WI38 (cell line): Measurements from ENCODE around the gene ABHD1.

ENCODE experiments used
- H3K4me3 ChIP-seq: 2 replicates; pipeline ENCODE4 v1.5.1; 2011; ENCODE audit warnings: low read depth, mild to moderate bottlenecking, control low read depth, low read length
- CTCF ChIP-seq: IDR thresholded peaks from 2 replicates; pipeline ENCODE4 v1.5.1; 2012; ENCODE audit warnings: low read depth, mild to moderate bottlenecking, control low read depth, low read length

The ABHD1 gene

DNA sequence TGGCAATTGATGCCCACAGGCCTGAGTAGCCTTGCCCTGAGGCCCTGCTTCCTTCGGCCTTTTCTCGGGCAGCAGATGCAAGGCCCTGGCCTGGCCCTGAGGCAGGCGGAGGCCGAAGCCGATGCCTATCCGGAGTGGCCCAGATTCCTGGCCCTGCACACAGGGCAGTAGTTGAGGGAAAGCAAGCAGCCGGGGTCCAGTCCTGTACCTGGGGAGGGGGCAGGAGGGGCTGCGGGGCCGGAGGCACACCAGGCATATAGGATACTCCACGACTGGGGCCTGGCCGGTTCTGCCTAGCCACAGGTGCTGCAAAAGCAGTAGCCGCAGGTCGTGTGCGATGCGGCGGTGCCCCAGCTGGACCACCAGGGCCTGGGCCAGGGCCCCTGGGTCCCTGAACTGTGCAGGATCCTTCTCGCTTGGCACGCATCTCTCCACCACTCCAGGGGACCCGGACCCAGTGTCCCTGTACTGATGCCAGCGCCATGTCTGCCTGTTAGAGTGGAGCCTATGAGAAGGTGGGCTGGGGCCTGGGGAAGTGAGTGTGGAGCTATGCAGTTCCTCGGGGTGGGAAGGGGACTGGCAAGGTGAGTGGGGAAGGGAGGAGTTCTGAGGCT lies 13.8 kb downstream of the ABHD1 start:
- TF ChIP-seq CTCF = no peak

GRCh38 chr2:27138111-27138510 lies 14.5 kb downstream of the ABHD1 start:
- no peak for TF ChIP-seq CTCF
- no peak overlapping the region for H3K4me3 ChIP-seq

More for the DNA sequence above, 13.8 kb downstream of the ABHD1 start:
- H3K4me3 ChIP-seq = no peak overlapping the region

DNA sequence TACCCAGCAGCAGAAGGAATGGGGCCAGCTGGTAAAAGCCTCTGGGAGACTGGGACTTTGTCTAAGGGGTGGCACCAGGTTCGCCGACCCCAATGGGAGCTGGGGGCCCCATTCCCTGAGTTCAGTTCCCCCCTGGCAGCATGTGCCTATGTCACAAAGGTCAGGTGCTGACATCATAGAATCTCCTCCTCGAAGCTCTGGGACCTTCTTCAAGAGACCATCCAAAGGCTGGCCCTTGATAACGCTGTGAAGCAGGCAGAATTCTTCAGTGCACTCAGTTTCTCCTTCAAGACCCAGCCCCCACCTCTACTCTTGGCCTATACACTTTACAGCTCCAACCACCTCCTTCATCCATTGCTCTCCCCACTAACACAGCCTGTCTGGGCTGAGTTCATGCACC lies 15.7 kb downstream of the ABHD1 start, which contains the start of gene PRR30:
Gene PRR30 (minus strand): TSS at position 101 of the 400 bp plus-strand sequence. CDS start 1,081 bp downstream, outside the sequence.
- TF ChIP-seq CTCF = no peak
- no peak within 1 kb of the TSS for H3K4me3 ChIP-seq

DNA sequence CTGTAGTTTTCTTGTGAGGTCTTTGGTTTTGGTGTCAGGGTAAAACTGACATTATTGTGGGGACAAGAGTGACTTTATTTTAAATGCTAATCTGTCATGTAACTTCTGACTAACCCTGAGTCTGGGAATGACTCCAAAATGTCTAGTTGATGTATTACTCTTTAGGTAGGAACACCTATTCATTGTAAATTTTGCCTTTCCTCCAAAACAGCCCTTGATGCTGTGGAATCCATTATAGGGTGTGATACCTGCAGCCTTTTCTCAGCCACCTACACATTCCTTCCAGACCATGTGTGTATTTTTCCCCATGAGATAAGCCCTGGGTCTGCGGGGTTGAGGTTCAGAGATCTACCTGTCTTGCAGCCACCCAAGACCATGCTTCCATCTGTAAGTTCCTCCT lies 19.7 kb downstream of the ABHD1 start:
- no peak for TF ChIP-seq CTCF
- H3K4me3 ChIP-seq = no peak overlapping the region

DNA sequence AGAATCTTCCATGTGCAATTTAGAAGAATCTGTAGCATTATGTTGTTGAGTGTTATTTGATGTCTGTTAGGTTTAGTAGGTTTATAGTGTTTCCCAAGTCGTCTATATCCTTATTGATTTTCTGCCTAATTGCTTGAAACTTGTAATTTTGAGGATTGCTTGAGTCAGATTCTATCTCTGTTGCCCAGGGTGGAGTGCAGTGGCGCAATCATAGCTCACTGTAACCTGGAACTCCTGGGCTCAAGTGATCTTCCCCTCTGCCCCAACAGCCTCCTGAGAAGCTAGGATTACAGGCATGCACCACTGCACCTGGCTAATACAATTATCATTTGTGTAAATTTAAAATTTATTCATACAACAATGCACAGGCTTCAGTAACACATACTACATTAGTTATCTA lies 22.1 kb downstream of the ABHD1 start:
- no peak overlapping the region for H3K4me3 ChIP-seq
- no peak for TF ChIP-seq CTCF

- TF ChIP-seq CTCF = no peak
- no peak overlapping the region for H3K4me3 ChIP-seq
Observed at GRCh38 chr2:27147935-27148334, 24.3 kb downstream of the ABHD1 start.

GRCh38 chr2:27148801-27149439 lies 25.3 kb downstream of the ABHD1 start, which contains the start of gene TCF23:
TSS of gene TCF23 (plus strand) at chr2:27149004. CDS start at chr2:27149134, 130 bp downstream.
- no peak for TF ChIP-seq CTCF

More at GRCh38 chr2:27148801-27149439, 25.3 kb downstream of the ABHD1 start, which contains the start of gene TCF23:
- H3K4me3 ChIP-seq = no peak within 1 kb of the TSS
